IMR-90 (cell line): ENCODE measurements around the gene RNF19B. TPM values are rescaled to one million over a fixed set of nuclear protein-coding genes. Genes with fewer than 3 reads are reported as not detected.

Experiments
- ATAC-seq: fragments of 200-7000 bp; cut with Tn5 transposase; 2 replicates; pipeline ENCODE4 v1.9.1; 2020; ENCODE audit warnings: low read depth, mild to moderate bottlenecking, moderate library complexity
- BruUV-seq: library from RNA; stranded (reverse); fragments of 400-500 nt; replicated peaks from 2 replicates; lab custom pipeline; 2021; lab: Mats Ljungman, UMichigan
- CTCF ChIA-PET: fragments of 300-600 bp; formaldehyde crosslinking; extraction: SDS; loops from one replicate; lab custom pipeline; 2021; ENCODE audit warnings: antibody characterized with exemption; lab: Yijun Ruan, JAX
- POLR2A ChIA-PET: fragments of 300-600 bp; sonication (Branson Sonifier 250); formaldehyde crosslinking; loops from one replicate; lab custom pipeline; 2022; ENCODE audit warnings: antibody characterized with exemption; ENCODE audit not compliant: unreplicated experiment; lab: Charles Lee
- DNase-seq: peaks from one replicate; pipeline ENCODE4 v3.0.0; 2013
- H2AFZ ChIP-seq: replicated peaks from 2 replicates; pipeline ENCODE3; 2013; ENCODE audit warnings: low read length, mild to moderate bottlenecking; ENCODE audit not compliant: poor library complexity
- H2AK5ac ChIP-seq: 2 replicates; pipeline ENCODE4 v1.6.1; 2013; ENCODE audit warnings: low read depth, low read length, inconsistent platforms
- H2AK9ac ChIP-seq: replicated peaks from 2 replicates; pipeline ENCODE3; 2013; ENCODE audit warnings: mild to moderate bottlenecking, low read depth, low read length, moderate library complexity; ENCODE audit not compliant: poor library complexity
- H2BK120ac ChIP-seq: 2 replicates; pipeline ENCODE4 v1.6.1; 2013; ENCODE audit warnings: low read depth, low read length, inconsistent platforms
- H2BK15ac ChIP-seq: 3 replicates; pipeline ENCODE4 v1.6.1; 2013; ENCODE audit warnings: low read depth, low read length, inconsistent platforms
- H2BK20ac ChIP-seq: 2 replicates; pipeline ENCODE4 v1.6.1; 2013; ENCODE audit warnings: low read depth, mild to moderate bottlenecking, inconsistent platforms, low read length, moderate library complexity
- H2BK5ac ChIP-seq: 2 replicates; pipeline ENCODE4 v1.6.1; 2013; ENCODE audit warnings: mild to moderate bottlenecking, low read depth, low read length, inconsistent platforms; ENCODE audit not compliant: poor library complexity, severe bottlenecking
- H3K14ac ChIP-seq: replicated peaks from 2 replicates; pipeline ENCODE4 v1.6.1; 2013; ENCODE audit warnings: low read depth, low read length, inconsistent platforms
- H3K18ac ChIP-seq: 2 replicates; pipeline ENCODE4 v1.6.1; 2013; ENCODE audit warnings: low read depth, low read length, control low read depth
- H3K23ac ChIP-seq: 2 replicates; pipeline ENCODE4 v1.6.1; 2013; ENCODE audit warnings: low read depth, low read length, inconsistent platforms
- H3K27ac ChIP-seq: 2 replicates; pipeline ENCODE4 v1.5.1; 2013; ENCODE audit warnings: mild to moderate bottlenecking, control low read depth, low read length; ENCODE audit not compliant: insufficient read depth
- H3K27me3 ChIP-seq: 2 replicates; pipeline ENCODE4 v1.6.1; 2013; ENCODE audit warnings: low read length; ENCODE audit not compliant: control insufficient read depth, insufficient read depth
- H3K36me3 ChIP-seq: 2 replicates; pipeline ENCODE4 v1.6.1; 2013; ENCODE audit warnings: low read length, mixed read lengths; ENCODE audit not compliant: control insufficient read depth, insufficient read depth
- H3K4ac ChIP-seq: 2 replicates; pipeline ENCODE4 v1.6.1; 2013; ENCODE audit warnings: low read depth, low read length, inconsistent platforms
- H3K4me1 ChIP-seq: 2 replicates; pipeline ENCODE4 v1.6.1; 2013; ENCODE audit warnings: low read length, mixed read lengths; ENCODE audit not compliant: control insufficient read depth, insufficient read depth
- H3K4me2 ChIP-seq: 2 replicates; pipeline ENCODE4 v1.6.1; 2013; ENCODE audit warnings: low read depth, mild to moderate bottlenecking, control low read depth, low read length, moderate library complexity
- H3K4me3 ChIP-seq: 2 replicates; pipeline ENCODE4 v1.5.1; 2013; ENCODE audit warnings: low read depth, mild to moderate bottlenecking, control low read depth, low read length, moderate library complexity; ENCODE audit not compliant: insufficient read depth
- H3K56ac ChIP-seq: 2 replicates; pipeline ENCODE4 v1.6.1; 2013; ENCODE audit warnings: low read length, inconsistent platforms; ENCODE audit not compliant: insufficient read depth; ENCODE audit errors: extremely low read depth
- H3K79me1 ChIP-seq, 2 experiments: 2 replicates each; pipeline ENCODE4 v1.6.1; 2013; ENCODE audit warnings: low read length in 2 of 2, inconsistent platforms in 1 of 2, low read depth in 1 of 2
- H3K9ac ChIP-seq: 2 replicates; pipeline ENCODE4 v1.6.1; 2013; ENCODE audit warnings: low read depth, low read length, control low read depth
- H3K9me1 ChIP-seq: 2 replicates; pipeline ENCODE4 v1.6.1; 2013; ENCODE audit warnings: low read length, inconsistent platforms; ENCODE audit not compliant: insufficient read depth
- H3K9me3 ChIP-seq: 2 replicates; pipeline ENCODE4 v1.6.1; 2013; ENCODE audit warnings: low read length; ENCODE audit not compliant: control insufficient read depth, insufficient read depth
- H4K20me1 ChIP-seq: 2 replicates; pipeline ENCODE4 v1.6.1; 2013; ENCODE audit warnings: low read length, inconsistent platforms; ENCODE audit not compliant: insufficient read depth
- H4K5ac ChIP-seq: 2 replicates; pipeline ENCODE4 v1.6.1; 2013; ENCODE audit warnings: mild to moderate bottlenecking, low read depth, low read length, control low read depth
- H4K8ac ChIP-seq, 2 experiments: 2 replicates each; pipeline ENCODE4 v1.6.1; 2013; ENCODE audit warnings: low read depth in 2 of 2, low read length in 2 of 2, control low read depth in 1 of 2, inconsistent platforms in 1 of 2
- H4K91ac ChIP-seq: 2 replicates; pipeline ENCODE4 v1.6.1; 2013; ENCODE audit warnings: low read depth, low read length, inconsistent platforms; ENCODE audit not compliant: insufficient read depth
- BHLHE40 ChIP-seq: fragments of 150-350 bp; IDR thresholded peaks from 2 replicates; pipeline ENCODE4 v1.6.1; 2016; ENCODE audit warnings: mild to moderate bottlenecking, low read depth, low read length
- CEBPB ChIP-seq: IDR thresholded peaks from 2 replicates; pipeline ENCODE4 v1.6.1; 2012; ENCODE audit warnings: low read depth, low read length, improper control_type of control experiment
- CHD1 ChIP-seq: IDR thresholded peaks from 2 replicates; pipeline ENCODE4 v1.6.1; 2012; ENCODE audit warnings: low read depth, low read length, improper control_type of control experiment
- CTCF ChIP-seq: conservative IDR thresholded peaks from 2 replicates; pipeline ENCODE4 v1.5.1; 2012; ENCODE audit warnings: mild to moderate bottlenecking, low read depth, low read length, improper control_type of control experiment
- FOS ChIP-seq: fragments of 150-350 bp; IDR thresholded peaks from 2 replicates; pipeline ENCODE4 v1.6.1; 2016; ENCODE audit warnings: low read depth, low read length
- MAFK ChIP-seq: IDR thresholded peaks from 2 replicates; pipeline ENCODE4 v1.6.1; 2012; ENCODE audit warnings: low read depth, low read length, improper control_type of control experiment
- MAZ ChIP-seq: IDR thresholded peaks from 2 replicates; pipeline ENCODE4 v1.6.1; 2012; ENCODE audit warnings: low read depth, mild to moderate bottlenecking, low read length, improper control_type of control experiment, moderate library complexity, borderline replicate concordance
- MXI1 ChIP-seq: IDR thresholded peaks from 2 replicates; pipeline ENCODE4 v1.6.1; 2012; ENCODE audit warnings: low read depth, mild to moderate bottlenecking, low read length, moderate library complexity, borderline replicate concordance
- NFE2L2 ChIP-seq: fragments of 150-350 bp; IDR thresholded peaks from 2 replicates; pipeline ENCODE4 v1.6.1; 2016; ENCODE audit warnings: low read depth, mild to moderate bottlenecking, low read length
- POLR2A ChIP-seq: IDR thresholded peaks from 2 replicates; pipeline ENCODE4 v1.6.1; 2012; ENCODE audit warnings: mild to moderate bottlenecking, low read depth, low read length
- RAD21 ChIP-seq: IDR thresholded peaks from 2 replicates; pipeline ENCODE4 v1.6.1; 2012; ENCODE audit warnings: low read length, improper control_type of control experiment
- RCOR1 ChIP-seq: IDR thresholded peaks from 2 replicates; pipeline ENCODE4 v1.6.1; 2012; ENCODE audit warnings: mild to moderate bottlenecking, low read length, improper control_type of control experiment; ENCODE audit not compliant: insufficient replicate concordance
- RFX5 ChIP-seq: IDR thresholded peaks from 2 replicates; pipeline ENCODE4 v1.8.0; 2012; ENCODE audit warnings: low read depth, mild to moderate bottlenecking, low read length, moderate library complexity
- SMC3 ChIP-seq: fragments of 150-350 bp; IDR thresholded peaks from 2 replicates; pipeline ENCODE4 v1.6.1; 2016; ENCODE audit warnings: low read depth, mild to moderate bottlenecking, antibody characterized with exemption, low read length, moderate library complexity
- dilution Hi-C: fragments of 300-500 bp; cut with HindIII; formaldehyde crosslinking; loops from one replicate; pipeline ENCODE4 v1.14.3; 2018; ENCODE audit warnings: low sequenced_read_pairs; ENCODE audit not compliant: unreplicated experiment
- in situ Hi-C: fragments of 300-500 bp; cut with MboI; formaldehyde crosslinking; loops from 3 replicates; pipeline ENCODE4 v1.14.3; 2019; ENCODE audit warnings: low sequenced_read_pairs, inconsistent platforms, mixed read lengths
- intact Hi-C: fragments of 100-400 bp; cut with micrococcal nuclease; formaldehyde crosslinking; loops from 2 replicates; pipeline ENCODE4 v1.10.0; 2022
- polyA plus RNA-seq, 3 experiments: library from polyadenylated mRNA; depleted of rRNA; stranded (reverse); fragments of >200 nt; gene quantifications; 2 replicates each; pipeline ENCODE4 v1.2.3, GENCODE V29; 2012; ENCODE audit warnings: low replicate concordance in 1 of 3
- total RNA-seq: library from RNA; depleted of rRNA; stranded (reverse); fragments of >200 nt; gene quantifications from 2 replicates; pipeline ENCODE4 v1.2.3, GENCODE V29; 2012
- TF ChIP-seq, protein P1 (sequence below): fragments of 150-350 bp; IDR thresholded peaks from 2 replicates; pipeline ENCODE4 v1.6.1; 2017; ENCODE audit warnings: mild to moderate bottlenecking, antibody characterized with exemption, low read length, low read depth
- TF ChIP-seq, protein P2 (sequence below): fragments of 150-350 bp; IDR thresholded peaks from 2 replicates; pipeline ENCODE4 v1.6.1; 2016; ENCODE audit warnings: low read depth, mild to moderate bottlenecking, low read length, moderate library complexity, borderline replicate concordance

RNF19B gene
- total and polyA plus RNA-seq, 2 of the 4 experiments (the other 2 are of a cell fraction): 10.0 to 11.6 TPM

GRCh38 chr1:32944180-32944579 is 20.4 kb downstream of the RNF19B start:
- Histone ChIP-seq H4K20me1 (peaks cover 7% of the 10 kb centered on the region; the same call in 1 of the 2 replicates), H3K18ac (no peak overlapping the region), H3K9me3 (no peaks in the 10 kb centered on the region), H2AFZ (no peak overlapping the region), H3K9me1 (peaks cover 3% of the 10 kb centered on the region; the same call in 1 of the 2 replicates), H4K8ac (no peak overlapping the region), H4K5ac (no peak overlapping the region), H3K56ac (no peak overlapping the region), H3K27me3 (no peaks in the 10 kb centered on the region), H2AK5ac (no peak overlapping the region), H3K4me2 (no peak overlapping the region), H3K4me3 (no peak overlapping the region), H2AK9ac (no peak overlapping the region), H3K23ac (no peak overlapping the region), H3K4ac (no peak overlapping the region), H3K9ac (no peak overlapping the region), H2BK120ac (no peak overlapping the region), H3K36me3 (peaks cover 24% of the 10 kb centered on the region), H4K91ac (no peak overlapping the region), H3K79me1 (peaks cover 0 to 11% of the 10 kb centered on the region in 2 experiments; a peak in 2 of 4 replicates), H2BK15ac (no peak overlapping the region), H2BK5ac (no peak overlapping the region), H3K27ac (no peak overlapping the region), H3K14ac (no peak overlapping the region), H3K4me1 (peaks cover 8% of the 10 kb centered on the region), H2BK20ac (no peak overlapping the region)
- no TSS peak for BruUV-seq
- in situ Hi-C loops (no loop called here), intact Hi-C loops (no loop called here), dilution Hi-C loops (no loop called here)
- no peak for ATAC-seq
- no peak for TF ChIP-seq CTCF
- TF ChIP-seq RCOR1: no peak
- no peak for TF ChIP-seq RAD21
- no peak for TF ChIP-seq MAFK
- no peak for TF ChIP-seq POLR2A
- TF ChIP-seq, protein P1, sequence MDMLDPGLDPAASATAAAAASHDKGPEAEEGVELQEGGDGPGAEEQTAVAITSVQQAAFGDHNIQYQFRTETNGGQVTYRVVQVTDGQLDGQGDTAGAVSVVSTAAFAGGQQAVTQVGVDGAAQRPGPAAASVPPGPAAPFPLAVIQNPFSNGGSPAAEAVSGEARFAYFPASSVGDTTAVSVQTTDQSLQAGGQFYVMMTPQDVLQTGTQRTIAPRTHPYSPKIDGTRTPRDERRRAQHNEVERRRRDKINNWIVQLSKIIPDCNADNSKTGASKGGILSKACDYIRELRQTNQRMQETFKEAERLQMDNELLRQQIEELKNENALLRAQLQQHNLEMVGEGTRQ: no peak
- no peak for TF ChIP-seq CEBPB
- TF ChIP-seq MAZ: no peak
- no peak for TF ChIP-seq BHLHE40
- TF ChIP-seq FOS: no peak
- no peak for TF ChIP-seq RFX5
- TF ChIP-seq CHD1: no peak
- no peak for TF ChIP-seq SMC3
- no peak for TF ChIP-seq MXI1
- TF ChIP-seq NFE2L2: no peak
- TF ChIP-seq, protein P2, sequence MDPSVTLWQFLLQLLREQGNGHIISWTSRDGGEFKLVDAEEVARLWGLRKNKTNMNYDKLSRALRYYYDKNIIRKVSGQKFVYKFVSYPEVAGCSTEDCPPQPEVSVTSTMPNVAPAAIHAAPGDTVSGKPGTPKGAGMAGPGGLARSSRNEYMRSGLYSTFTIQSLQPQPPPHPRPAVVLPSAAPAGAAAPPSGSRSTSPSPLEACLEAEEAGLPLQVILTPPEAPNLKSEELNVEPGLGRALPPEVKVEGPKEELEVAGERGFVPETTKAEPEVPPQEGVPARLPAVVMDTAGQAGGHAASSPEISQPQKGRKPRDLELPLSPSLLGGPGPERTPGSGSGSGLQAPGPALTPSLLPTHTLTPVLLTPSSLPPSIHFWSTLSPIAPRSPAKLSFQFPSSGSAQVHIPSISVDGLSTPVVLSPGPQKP: no peak
- CTCF ChIA-PET: interaction anchor here (1.2 kb wide), 1 partner anchor 11 kb away, joined by 3 read pairs; no protein-coding TSS in a partner anchor
- POLR2A ChIA-PET: no interaction called here
- DNase-seq: no peak
